ENCODE measurements around the gene RTN4. TPM values are rescaled to one million over a fixed set of nuclear protein-coding genes. Genes with fewer than 3 reads are reported as not detected.

RTN4 gene
- total RNA-seq, 4 donors from 2014 or later, result 234 to 395 (median 319) TPM

- TF ChIP-seq EP300 (IDR thresholded peaks at IDR 0.05), result no peak
- no peak for TF ChIP-seq POLR2AphosphoS5 (IDR thresholded peaks at IDR 0.05)
- TF ChIP-seq CTCF (IDR thresholded peaks at IDR 0.05), result no peak
- TF ChIP-seq POLR2A (IDR thresholded peaks at IDR 0.05), result no peak
- Histone ChIP-seq H3K27me3 (no peaks in the 10 kb centered on the region), H3K9me3 (no peaks in the 10 kb centered on the region), H3K27ac (no peak overlapping the region), H3K4me1 (peaks cover 70% of the 10 kb centered on the region), H3K4me3 (no peak overlapping the region), H3K36me3 (no peaks in the 10 kb centered on the region)
- WGBS, result 86% methylated on average over 8 of the region's 8 CpGs
- DNase-seq (ENCODE audit: low spot score in 2 of 2), result no peak
These were observed 6.4 kb downstream of the RTN4 start for GRCh38 chr2:55043841-55044240.

- H3K9me3 ChIP-seq, result no peaks in the 10 kb centered on the region
- 76% methylated on average over 1 of the region's 1 CpG for WGBS
- no peaks in the 10 kb centered on the region for H3K27me3 ChIP-seq
- H3K27ac ChIP-seq, result no peak overlapping the region
- H3K4me1 ChIP-seq, result peaks cover 37% of the 10 kb centered on the region
- H3K36me3 ChIP-seq, result no peaks in the 10 kb centered on the region
- H3K4me3 ChIP-seq, result no peak overlapping the region
- TF ChIP-seq POLR2AphosphoS5 (IDR thresholded peaks at IDR 0.05) (no peak), CTCF (IDR thresholded peaks at IDR 0.05) (no peak), EP300 (IDR thresholded peaks at IDR 0.05) (no peak)
- no peak for DNase-seq (ENCODE audit: low spot score in 2 of 2)
These were observed 11.8 kb downstream of the RTN4 start for GRCh38 chr2:55038428-55038827.

- Histone ChIP-seq H3K27ac (no peak overlapping the region), H3K9me3 (no peaks in the 10 kb centered on the region), H3K4me1 (peaks cover 36% of the 10 kb centered on the region), H3K27me3 (no peaks in the 10 kb centered on the region), H3K4me3 (no peak overlapping the region), H3K36me3 (no peaks in the 10 kb centered on the region)
- TF ChIP-seq POLR2AphosphoS5 (IDR thresholded peaks at IDR 0.05) (no peak), EP300 (IDR thresholded peaks at IDR 0.05) (no peak), POLR2A (IDR thresholded peaks at IDR 0.05) (no peak), CTCF (IDR thresholded peaks at IDR 0.05) (no peak)
- DNase-seq (ENCODE audit: low spot score in 2 of 2), result no peak
- WGBS, result 87% methylated on average over 2 of the region's 2 CpGs
These were observed 14.5 kb downstream of the RTN4 start for GRCh38 chr2:55035716-55036115.

- TF ChIP-seq POLR2AphosphoS5 (IDR thresholded peaks at IDR 0.05), result no peak
- Histone ChIP-seq H3K27ac (no peak overlapping the region), H3K9me3 (no peaks in the 10 kb centered on the region), H3K36me3 (no peaks in the 10 kb centered on the region), H3K4me3 (no peak overlapping the region), H3K27me3 (no peaks in the 10 kb centered on the region), H3K4me1 (peaks cover 44% of the 10 kb centered on the region)
- WGBS, result 87% methylated on average over 2 of the region's 2 CpGs
- DNase-seq (ENCODE audit: low spot score in 2 of 2), result no peak
These were observed 16.3 kb downstream of the RTN4 start for GRCh38 chr2:55033921-55034320.

- no peak for DNase-seq (ENCODE audit: low spot score in 2 of 2)
- Histone ChIP-seq H3K27ac (no peak overlapping the region), H3K4me3 (no peak overlapping the region), H3K4me1 (peaks cover 49% of the 10 kb centered on the region), H3K27me3 (no peaks in the 10 kb centered on the region), H3K36me3 (no peaks in the 10 kb centered on the region), H3K9me3 (no peaks in the 10 kb centered on the region)
- TF ChIP-seq POLR2AphosphoS5 (IDR thresholded peaks at IDR 0.05) (no peak), CTCF (IDR thresholded peaks at IDR 0.05) (no peak), POLR2A (IDR thresholded peaks at IDR 0.05) (no peak), EP300 (IDR thresholded peaks at IDR 0.05) (no peak)
- WGBS, result 75% methylated on average over 5 of the region's 5 CpGs
These were observed 17.0 kb downstream of the RTN4 start for GRCh38 chr2:55033076-55033742.

- H3K9me3 ChIP-seq, result no peaks in the 10 kb centered on the region
- H3K27me3 ChIP-seq, result no peaks in the 10 kb centered on the region
- TF ChIP-seq POLR2A (IDR thresholded peaks at IDR 0.05) (no peak), POLR2AphosphoS5 (IDR thresholded peaks at IDR 0.05) (no peak), CTCF (IDR thresholded peaks at IDR 0.05) (no peak), EP300 (IDR thresholded peaks at IDR 0.05) (no peak)
- no peak for DNase-seq (ENCODE audit: low spot score in 2 of 2)
- H3K4me1 ChIP-seq, result peaks cover 63% of the 10 kb centered on the region
- H3K4me3 ChIP-seq, result no peak overlapping the region
- WGBS, result 83% methylated on average over 4 of the region's 4 CpGs
- no peaks in the 10 kb centered on the region for H3K36me3 ChIP-seq
- H3K27ac ChIP-seq, result no peak overlapping the region
These were observed 18.7 kb downstream of the RTN4 start for GRCh38 chr2:55031505-55031904.
